ENCODE results near the gene LY6G5C.
"Not testable (repeated sequence)": the region's sequence is repeated elsewhere in the genome, so short reads cannot be mapped to it uniquely, and the experiment has no call there.

The LY6G5C gene

GRCh38 chr6:31715022-31715958 is 34.4 kb upstream of the LY6G5C start, which contains the start of gene LY6G6D:
Gene LY6G6D (plus strand): TSS chr6:31715348. CDS start chr6:31715356, 8 bp downstream.
- no peak for DNase-seq (ENCODE audit: low spot score)

- no peak for DNase-seq (ENCODE audit: low spot score)
These were observed 33.3 kb upstream of the LY6G5C start for GRCh38 chr6:31713991-31714684.

- DNase-seq (ENCODE audit: low spot score), result no peak
These were observed 32.6 kb upstream of the LY6G5C start for GRCh38 chr6:31713465-31713864.

GRCh38 chr6:31712296-31712695 is 31.4 kb upstream of the LY6G5C start:
- no peak for DNase-seq (ENCODE audit: low spot score)

GRCh38 chr6:31711233-31711632 is 30.4 kb upstream of the LY6G5C start:
- DNase-seq (ENCODE audit: low spot score), result no peak

GRCh38 chr6:31710523-31711219 is 29.8 kb upstream of the LY6G5C start:
- DNase-seq (ENCODE audit: low spot score), result no peak

- not testable (repeated sequence) for DNase-seq (ENCODE audit: low spot score)
These were observed 28.3 kb upstream of the LY6G5C start for GRCh38 chr6:31709157-31709556.

- DNase-seq (ENCODE audit: low spot score), result no peak
These were observed 27.4 kb upstream of the LY6G5C start for GRCh38 chr6:31708224-31708623.

- no peak for DNase-seq (ENCODE audit: low spot score)
These were observed 26.8 kb upstream of the LY6G5C start for GRCh38 chr6:31707701-31708100.

- DNase-seq (ENCODE audit: low spot score), result no peak
These were observed 25.7 kb upstream of the LY6G5C start, which contains the start of gene LY6G6F for GRCh38 chr6:31706599-31706998. Gene LY6G6F (plus strand): TSS chr6:31706866. CDS start chr6:31706907, 41 bp downstream.

GRCh38 chr6:31705931-31706330 is 25.1 kb upstream of the LY6G5C start:
- no peak for DNase-seq (ENCODE audit: low spot score)

GRCh38 chr6:31702819-31703716 is 22.2 kb upstream of the LY6G5C start, which contains the start of gene ABHD16A:
Gene ABHD16A (minus strand): TSS chr6:31703324. CDS start chr6:31703281, 43 bp downstream.
- peak; percentile 99 for DNase-seq (ENCODE audit: low spot score)

GRCh38 chr6:31702405-31702818 is 21.5 kb upstream of the LY6G5C start:
- DNase-seq (ENCODE audit: low spot score), result no peak

- peak; percentile 42 for DNase-seq (ENCODE audit: low spot score)
These were observed 21.0 kb upstream of the LY6G5C start for GRCh38 chr6:31701666-31702404.

- DNase-seq (ENCODE audit: low spot score), result no peak
These were observed 20.0 kb upstream of the LY6G5C start for GRCh38 chr6:31700740-31701401.

- no peak for DNase-seq (ENCODE audit: low spot score)
These were observed 16.7 kb upstream of the LY6G5C start for GRCh38 chr6:31697555-31697954.

GRCh38 chr6:31693535-31693934 is 12.7 kb upstream of the LY6G5C start:
- DNase-seq (ENCODE audit: low spot score), result no peak

- DNase-seq (ENCODE audit: low spot score), result no peak
These were observed 12.0 kb upstream of the LY6G5C start for GRCh38 chr6:31692886-31693285.

- DNase-seq (ENCODE audit: low spot score), result no peak
These were observed 11.5 kb upstream of the LY6G5C start for GRCh38 chr6:31692353-31692752.

GRCh38 chr6:31691564-31692108 is 10.8 kb upstream of the LY6G5C start:
- no peak for DNase-seq (ENCODE audit: low spot score)

All from GM03348 (cell line).